Fibroblast of skin of right biceps (primary cell): ENCODE results near the gene KANK3.
"Not testable (repeated sequence)": the region's sequence is repeated elsewhere in the genome, so short reads cannot be mapped to it uniquely, and the experiment has no call there.

ENCODE experiments used
- DNase-seq: peaks from one replicate; pipeline ENCODE4 v3.0.0-alpha.2; 2013

The KANK3 gene

DNA sequence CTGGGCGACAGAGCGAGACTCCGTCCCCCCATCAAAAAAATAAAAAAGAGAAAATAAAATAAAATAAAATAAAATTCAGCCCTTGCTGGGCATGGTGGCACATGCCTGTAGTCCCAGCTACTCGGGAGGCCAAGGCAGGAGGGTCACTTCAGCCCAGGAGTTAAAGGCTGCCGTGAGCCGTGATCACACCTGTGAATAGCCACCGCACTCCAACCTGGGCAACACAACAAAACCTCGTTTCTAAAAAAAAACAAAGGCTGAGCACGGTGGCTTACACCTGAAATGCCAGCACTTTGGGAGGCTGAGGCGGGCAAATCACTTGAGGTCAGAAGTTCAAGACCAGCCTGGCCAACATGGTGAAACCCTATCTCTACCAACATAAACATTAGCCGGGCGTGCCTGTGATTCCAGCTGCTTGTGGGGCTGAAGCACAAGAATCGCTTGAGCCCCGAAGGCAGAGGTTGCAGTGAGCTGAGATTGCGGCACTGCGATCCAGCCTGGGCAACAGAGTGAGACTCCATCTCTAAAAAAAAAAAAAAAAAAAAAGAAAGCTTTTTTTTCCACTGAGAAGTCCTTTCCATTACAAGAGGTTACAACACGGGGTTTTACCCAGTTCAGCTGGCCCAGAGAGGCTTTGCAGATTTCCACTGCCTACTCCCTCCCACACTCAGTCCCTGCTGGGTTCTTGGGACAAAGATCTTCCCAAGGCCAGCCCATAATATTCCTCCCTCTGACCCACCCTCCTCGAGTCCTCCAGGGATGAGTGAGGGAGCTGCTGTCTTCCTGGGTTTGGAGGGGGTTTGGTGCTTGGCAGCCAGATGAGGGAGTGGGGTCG, 27.3 kb upstream of the KANK3 start:
- no peak for DNase-seq

DNA sequence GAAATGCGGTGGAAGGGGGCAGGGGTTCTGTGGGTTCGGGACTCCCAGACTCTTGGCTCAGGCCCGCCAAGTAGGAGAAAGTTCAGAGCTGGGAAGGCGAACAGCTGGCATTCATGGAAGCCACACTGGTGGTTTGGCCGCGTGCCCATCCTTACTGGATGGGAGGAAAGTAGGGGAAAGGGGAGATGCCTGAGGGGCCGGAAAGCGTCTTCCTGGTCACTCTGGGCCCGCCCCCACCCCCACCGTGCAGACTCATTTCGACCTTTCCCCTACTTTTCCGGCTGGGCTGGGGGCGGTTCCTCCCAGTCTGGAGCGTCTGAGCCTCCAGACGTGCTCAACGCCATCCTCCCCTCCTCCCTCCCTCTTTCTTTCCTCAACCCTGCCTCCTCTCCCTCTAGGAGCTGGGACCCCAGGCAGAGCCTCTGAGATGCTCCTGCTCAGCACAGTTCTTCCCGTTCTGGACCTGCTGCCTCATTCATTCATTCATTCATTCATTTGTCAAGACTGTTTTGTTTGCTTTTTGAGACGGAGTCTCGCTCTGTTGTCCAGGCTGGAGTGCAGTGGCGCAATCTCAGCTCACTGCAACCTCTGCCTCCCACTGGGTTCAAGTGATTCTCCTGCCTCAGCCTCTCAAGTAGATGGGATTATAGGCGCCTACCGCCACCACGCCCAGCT, 24.4 kb upstream of the KANK3 start:
- peak; percentile 98 for DNase-seq

DNA sequence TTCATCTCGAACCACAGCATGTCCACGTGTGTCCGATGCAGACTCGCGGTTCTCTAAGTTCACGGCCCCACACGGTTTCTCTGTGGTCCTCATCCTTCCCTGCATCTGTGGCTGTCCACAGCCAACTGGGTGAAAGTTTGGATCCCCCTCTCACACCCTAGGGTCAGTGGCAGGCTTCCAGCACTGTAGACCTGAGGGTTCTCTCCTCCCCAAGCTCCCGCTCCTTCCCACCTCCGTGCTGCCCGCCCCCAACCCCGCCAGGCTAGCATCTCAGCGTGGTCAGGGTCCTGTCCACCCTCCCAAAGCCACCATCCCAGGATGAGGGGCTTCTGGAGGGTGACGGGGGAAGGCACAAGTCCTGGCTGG, 23.9 kb upstream of the KANK3 start:
- no peak for DNase-seq

DNA sequence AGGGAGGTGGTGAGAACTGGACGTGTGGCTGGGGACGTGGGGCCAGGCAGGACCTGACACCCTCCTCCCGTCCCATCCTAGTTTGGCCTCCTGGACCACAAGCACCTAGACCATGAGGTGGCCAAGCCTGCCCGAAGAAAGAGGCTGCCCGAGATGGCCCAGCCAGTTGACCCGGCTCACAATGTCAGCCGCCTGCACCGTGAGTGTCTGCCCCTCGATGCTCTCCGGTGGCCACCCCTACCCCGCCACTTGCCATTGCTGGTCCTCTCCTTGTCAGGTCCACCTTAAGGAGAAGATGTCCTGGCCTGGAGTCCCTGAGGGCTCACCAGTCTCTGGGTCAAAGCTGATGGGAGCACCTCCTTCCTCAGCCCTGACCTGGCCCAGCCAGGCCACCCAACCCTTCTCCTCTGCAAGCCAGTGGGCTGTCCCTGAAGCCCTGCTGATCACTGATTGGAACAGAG, 23.1 kb upstream of the KANK3 start:
- DNase-seq = no peak

DNA sequence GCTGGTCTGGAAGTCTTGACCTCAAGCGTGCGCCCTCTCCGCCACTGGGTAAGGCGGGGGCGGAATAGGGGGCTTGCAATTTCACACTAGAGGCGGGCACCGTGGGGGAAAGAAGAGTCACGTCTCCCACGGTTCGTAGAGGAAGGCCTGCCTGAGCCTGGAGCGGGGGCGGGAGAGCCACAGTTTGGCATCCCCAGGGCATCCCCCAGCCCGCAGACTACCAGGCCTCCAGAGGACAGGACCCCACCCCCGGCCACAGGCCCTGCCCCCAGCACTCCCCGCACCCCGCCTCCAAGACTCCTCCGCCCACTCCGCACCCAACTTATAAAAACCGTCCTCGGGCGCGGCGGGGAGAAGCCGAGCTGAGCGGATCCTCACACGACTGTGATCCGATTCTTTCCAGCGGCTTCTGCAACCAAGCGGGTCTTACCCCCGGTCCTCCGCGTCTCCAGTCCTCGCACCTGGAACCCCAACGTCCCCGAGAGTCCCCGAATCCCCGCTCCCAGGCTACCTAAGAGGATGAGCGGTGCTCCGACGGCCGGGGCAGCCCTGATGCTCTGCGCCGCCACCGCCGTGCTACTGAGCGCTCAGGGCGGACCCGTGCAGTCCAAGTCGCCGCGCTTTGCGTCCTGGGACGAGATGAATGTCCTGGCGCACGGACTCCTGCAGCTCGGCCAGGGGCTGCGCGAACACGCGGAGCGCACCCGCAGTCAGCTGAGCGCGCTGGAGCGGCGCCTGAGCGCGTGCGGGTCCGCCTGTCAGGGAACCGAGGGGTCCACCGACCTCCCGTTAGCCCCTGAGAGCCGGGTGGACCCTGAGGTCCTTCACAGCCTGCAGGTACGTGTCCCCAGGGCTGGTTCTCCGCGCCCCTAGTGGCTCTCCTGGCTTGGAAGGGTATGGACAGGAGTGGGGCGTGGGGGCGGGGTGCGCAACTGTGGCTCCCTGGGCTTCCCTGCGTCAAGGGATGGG, 21.0 kb upstream of the KANK3 start, which contains the start of gene ANGPTL4:
Gene ANGPTL4 (plus strand): TSS at position 353 of the 969 bp plus-strand sequence. CDS start 167 bp downstream, at position 520.
- peak; percentile 65 for DNase-seq

DNA sequence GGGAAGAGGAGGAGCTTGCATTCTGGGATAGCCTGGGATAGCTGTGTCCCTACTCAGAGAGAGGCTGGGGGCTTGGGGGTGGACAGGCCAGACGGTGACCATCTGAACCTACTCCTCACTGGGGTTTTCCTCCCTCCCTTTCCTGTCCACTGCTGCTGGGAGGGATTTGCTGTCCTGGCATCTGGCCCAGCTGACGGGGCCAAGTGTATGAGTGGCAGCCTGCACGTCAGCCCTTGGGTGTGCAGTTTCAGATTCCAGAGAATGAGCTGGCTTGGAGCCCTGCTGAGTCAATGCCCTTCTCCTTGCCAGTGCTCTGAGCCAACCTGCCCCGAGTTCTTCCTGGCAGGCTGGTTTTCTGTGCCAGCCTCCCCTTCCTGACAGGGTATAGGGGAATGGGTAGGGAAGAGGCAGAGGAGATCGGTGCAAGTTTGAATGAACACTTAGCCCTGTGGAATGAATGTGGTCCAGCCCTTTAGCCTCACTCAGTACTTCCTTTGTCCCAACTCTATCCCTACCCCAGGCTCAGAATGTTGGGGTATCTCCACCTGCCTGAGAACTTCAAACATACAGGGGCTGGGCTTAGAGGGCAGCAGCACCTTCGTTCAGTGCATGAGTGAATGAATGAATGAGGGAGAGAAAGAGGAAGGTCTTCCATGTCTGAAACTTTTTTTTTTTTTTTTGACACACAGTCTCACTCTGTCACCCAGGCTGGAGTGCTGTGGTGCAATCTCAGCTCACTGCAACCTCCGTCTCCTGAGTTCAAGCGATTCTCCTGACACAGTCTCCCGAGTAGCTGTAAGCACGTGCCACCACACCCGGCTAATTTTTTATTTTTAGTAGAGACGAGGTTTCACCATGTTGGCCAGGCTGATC, 19.1 kb upstream of the KANK3 start:
- peak; percentile 97 for DNase-seq

DNA sequence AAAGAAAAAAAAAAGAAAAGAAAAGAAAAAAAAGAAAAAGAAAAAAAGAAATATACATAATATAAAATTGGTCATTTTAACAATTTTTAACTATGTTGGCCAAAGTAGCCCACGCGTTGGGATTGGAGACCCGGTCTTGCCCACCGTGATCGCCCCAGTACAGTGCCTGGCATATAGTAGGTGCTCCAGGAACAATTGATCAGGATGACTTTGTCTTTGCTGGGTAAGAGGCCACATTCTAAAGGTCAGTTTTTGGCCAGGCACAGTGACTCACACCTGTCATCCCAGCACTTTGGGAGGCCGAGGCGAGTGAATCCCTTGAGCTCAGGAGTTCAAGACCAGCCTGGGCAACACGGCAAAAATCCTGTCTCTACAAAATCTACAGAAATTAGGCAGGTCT, 17.1 kb upstream of the KANK3 start:
- DNase-seq = no peak

DNA sequence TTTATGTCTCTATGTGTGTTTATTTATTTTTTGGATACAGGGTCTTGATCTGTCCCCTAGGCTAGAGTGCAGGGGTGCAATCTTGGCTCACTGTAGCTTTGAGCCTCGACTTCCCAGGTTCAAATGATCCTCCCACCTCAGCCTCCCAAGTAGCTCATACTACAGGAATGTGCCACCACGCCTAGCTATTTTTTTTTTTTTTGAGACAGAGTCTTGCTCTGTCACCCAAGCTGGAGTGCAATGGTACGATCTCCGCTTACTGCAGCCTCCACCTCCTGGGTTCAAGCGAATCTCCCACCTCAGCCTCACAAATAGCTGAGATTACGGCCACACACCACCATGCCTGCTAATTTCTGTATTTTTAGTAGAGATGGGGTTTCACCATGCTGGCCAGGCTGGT, 15.9 kb upstream of the KANK3 start:
- DNase-seq = no peak

DNA sequence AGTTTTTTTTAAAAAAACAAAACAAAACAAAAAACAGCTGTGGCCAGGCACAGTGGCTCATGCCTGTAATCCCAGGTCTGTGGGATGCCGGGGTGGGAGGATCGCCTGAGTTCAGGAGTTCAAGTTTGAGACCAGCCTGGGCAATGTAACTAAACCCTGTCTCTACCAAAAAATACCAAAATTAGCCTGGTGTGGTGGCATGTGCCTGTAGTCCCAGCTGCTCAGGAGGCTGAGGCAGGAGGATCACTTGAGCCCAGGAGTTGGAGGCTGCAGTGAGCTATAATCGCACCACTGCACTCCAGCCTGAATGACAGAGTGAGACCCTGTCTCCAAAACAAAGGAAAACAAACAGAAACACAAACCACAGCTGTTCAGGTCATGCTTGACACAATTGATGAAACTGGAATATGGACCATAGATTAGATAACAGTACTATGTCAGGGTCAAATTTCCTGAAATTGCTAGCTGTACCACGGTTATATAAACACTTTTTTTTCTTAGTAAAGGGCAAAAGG, 14.0 kb upstream of the KANK3 start:
- DNase-seq = no peak

DNA sequence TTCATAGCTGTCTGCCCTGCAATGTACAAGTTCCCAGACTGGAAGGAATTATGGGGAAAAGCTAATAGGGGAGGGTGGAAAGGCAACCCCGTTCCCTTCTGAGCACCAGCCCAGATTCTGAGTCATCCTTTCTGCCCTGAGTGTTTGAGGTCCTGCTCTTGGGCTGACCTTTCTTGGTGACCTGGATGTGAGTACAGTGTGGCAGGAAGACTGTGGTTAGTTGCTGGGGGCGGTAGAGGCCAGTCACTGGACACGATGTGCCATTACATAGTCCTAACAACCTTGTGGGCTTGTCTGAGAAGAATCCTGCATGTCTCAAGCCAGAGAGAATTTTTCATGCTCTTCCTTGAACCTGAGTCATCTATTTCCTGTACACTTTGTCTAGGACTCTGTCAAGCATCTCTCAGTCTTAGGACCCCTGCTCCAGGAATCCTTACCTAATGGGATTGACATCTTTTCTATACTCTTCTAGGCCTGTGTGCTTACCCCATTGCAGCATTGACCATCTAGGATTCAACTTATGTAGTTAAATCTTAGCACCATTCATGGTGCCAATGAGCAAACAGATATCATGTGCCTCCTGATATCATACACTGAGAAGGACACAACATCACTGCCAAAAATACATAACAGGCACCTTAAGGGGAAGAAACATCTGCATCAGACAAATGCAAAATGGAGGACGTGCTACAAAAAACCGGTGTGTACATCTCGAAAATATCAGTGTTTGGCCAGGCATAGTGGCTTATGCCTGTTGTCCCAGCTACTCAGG, 12.8 kb upstream of the KANK3 start:
- peak; percentile 89 for DNase-seq

DNA sequence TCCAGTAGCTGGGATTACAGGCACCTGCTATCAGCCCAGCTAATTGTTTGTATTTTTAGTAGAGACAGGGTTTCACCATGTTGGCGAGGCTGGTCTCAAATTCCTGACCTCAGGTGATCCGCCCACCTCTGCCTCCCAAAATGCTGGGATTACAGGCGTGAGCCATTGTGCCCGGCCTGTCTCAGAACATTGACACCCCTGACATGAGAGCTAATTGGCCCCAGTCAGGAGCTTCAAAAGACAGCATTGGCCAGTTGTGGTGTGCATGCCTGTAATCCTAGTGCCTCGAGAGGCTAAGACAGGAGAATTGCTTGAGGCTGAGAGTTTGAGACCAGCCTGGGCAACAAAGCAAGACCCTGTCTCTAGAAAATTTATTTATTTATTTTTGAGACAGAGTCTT, 9.8 kb upstream of the KANK3 start:
- not testable (repeated sequence) for DNase-seq

DNA sequence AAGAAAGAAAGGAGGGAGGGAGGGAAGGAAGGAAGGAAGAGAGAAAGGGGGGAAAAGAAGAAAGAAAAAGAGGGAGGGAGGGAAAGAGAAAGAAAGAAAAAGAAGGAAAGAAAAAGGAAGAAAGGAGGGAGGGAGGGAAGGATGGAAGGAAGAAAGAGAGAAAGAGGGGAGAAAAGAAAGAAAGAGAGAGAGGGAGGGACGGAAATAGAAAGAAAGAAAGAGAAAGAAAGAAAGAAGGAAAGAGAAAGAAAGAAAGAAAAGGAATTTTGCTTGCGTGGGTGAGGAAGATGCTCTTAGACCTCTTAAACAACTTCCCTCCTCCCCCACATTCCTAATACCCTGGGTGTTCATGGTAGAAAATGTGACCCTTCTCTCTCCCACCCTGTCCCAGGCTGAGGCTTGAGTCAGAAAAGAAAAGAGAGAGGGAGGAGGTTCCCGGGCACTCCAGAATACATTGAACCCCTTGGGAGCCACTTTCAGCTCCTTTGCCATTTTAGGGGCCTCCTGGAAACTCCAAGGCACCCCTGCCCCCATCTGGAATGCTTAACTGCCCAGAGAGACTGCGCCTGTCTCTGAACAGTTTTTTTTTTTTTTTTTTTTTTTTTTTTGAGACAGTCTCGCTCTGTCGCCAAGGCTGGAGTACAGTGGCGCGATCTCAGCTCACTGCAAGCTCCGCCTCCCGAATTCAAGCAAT, 9.2 kb upstream of the KANK3 start:
- peak; percentile 41 for DNase-seq

DNA sequence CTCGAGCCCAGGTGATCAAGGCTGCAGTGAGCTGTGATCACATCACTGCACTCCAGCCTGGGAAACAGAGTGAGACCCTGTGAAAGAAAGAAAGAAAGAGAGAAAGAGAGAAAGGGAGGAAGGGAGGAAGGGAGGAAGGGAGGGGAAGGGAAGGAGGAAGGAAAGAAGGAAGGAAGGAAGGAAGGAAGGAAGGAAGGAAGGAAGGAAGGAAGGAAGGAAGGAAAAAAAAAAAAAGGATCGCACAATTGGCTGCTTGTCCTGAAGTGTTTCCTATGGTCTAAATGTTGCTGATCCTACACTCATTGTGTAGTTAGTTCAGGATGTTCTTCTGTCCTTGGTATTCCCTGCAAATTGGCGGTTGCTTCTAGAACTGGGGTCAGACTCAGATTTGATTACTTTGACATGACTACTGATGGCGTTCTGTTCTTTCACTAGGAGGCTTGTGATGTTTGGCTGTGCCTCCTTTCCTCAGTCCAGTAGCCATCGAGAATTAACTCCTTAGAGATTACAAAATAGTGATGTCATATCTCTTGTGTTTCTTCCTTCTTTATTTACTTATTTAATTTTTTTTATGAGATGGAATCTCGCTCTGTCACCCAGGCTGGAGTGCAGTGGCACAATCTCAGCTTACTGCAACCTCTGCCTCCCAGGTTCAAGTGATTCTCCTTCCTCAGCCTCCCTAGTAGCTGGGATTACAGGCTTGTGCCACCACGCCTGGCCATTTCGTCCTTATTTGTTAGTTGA, 6.7 kb upstream of the KANK3 start:
- not testable (repeated sequence) for DNase-seq

DNA sequence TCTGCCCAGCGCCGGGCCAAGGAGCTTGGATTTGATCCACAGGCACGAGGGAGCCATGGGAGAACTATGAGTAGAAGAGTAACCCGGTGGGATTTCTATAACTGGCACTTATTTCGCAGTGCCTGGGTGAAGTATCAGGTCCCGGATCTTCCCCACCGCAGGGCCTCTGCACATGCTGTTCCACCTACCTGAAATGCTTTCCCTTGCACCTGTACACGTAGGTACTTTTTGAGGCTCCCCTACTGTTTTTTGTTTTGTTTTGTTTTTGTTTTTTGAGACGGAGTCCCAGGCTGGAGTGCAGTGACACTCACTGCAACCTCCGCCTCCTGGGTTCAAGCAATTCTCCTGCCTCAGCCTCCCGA, 402 bp upstream of the KANK3 start:
- no peak for DNase-seq

DNA sequence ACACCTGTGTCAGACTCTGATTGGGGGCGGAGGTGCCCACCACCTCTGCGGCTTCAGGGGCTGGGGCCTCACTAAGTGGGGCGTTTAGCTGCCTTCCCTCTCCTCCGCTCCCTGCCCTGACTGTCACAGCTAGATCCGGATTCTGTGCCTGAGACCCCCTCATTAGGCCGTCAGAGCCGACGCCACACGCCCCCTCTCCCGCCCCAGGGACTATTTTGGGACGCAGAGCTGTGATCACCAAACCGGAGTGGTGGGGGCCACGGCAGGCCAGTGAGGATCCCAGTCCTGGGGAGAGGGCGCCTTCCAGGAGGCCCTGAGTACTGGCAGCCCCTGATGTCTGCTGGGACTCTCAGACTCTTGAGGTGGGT, 762 bp downstream of the KANK3 start:
- no peak for DNase-seq

DNA sequence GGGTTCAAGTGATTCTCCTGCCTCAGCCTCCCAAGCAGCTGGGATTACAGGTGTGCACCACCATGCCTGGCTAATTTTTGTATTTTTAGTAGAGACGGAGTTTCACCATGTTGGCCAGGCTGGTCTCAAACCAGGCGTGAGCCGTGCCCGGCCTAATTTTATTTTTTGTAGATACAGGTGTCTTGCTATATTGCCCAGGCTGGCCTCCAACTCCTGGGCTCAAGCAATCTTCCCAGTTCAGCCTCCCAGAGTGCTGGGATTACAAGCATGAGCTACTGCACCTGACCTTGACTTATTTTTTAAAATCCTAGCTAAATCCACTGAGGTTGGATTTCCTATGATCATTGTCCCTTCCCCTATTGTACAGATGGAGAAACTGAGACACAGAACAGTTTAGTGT, 1.6 kb downstream of the KANK3 start:
- not testable (repeated sequence) for DNase-seq

DNA sequence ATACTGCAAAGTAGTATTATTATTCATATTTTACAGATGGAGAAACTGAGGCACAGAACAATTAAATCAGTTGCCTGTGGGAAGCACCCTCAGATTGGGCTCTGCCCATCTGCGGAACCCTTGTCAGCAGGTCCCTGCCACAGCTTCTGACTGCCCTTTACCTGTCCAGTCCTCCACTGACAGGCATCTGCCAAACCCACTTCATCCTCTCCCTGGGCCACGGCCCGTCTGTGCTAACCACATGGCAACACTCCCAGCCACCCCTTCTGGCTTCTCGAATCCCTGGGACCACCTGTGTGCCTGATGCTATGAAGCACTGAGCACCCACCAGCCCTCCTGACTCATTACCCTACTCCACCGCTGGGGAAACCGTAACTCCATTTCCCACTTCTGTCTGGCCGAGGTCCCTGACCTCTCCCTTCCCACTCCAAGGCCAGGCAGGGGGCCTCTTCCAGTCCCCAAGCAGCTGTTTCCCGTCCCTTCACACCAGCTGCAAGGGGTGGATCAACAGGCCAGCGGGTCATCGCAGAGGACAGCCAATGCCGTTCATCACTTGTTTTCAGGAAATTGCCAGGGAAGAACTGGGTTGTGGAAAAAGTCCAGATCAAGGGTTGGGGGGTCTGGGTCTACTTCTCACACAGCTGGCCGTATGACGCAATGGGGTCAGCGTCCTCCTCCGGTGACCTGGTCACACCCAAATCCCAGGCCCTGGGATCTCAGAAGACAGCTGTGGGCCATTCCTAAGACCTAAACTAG, 2.5 kb downstream of the KANK3 start:
- no peak for DNase-seq

DNA sequence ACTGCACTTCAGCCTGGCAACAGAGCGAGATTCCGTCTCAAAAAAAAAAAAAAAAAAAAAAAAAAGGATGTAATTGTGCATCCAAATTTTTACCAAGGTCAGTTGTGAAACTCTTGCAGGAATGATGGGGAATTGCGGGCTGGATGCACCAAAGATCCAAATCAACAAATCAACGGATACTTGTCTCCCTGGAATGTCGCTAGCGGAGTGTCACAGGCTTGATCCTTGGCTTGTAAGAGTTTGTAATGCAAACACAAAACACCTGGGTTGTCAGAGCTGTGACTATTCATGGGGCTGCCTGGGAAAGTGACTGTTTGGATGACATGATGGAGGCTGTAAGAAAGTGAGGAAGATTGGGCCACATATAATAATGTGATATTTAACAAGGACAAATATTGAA, 4.2 kb downstream of the KANK3 start:
- DNase-seq = no peak

DNA sequence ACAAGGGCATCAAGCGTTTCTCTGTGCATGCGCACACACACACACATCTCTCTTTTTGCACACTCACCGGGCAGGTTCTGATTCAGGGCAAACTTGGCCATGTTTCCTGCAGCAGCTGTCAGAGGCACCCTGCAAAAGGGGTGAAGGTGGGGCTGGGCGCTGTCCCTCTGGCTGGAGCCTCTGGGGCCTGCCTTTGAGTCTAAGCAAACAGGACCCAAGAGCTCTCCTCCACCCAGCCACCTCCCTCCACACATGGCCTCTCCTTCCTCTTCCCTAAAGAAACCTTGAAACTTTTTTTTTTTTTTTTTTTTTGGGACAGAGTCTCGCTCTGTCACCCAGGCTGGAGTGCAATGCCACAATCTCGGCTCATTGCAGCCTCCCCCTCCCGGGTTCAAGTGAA, 5.3 kb downstream of the KANK3 start:
- no peak for DNase-seq
